ENCODE data around the gene FOXO6.

- TF ChIP-seq EZH2 (conservative IDR thresholded peaks at IDR 0.05; ENCODE audit: low read depth, low read length) = no peak
- no peak for TF ChIP-seq POLR2AphosphoS5 (IDR thresholded peaks at IDR 0.05; ENCODE audit: low read depth, low read length)
- TF ChIP-seq MYC (CRISPR knock-in tag; IDR thresholded peaks at IDR 0.05; ENCODE audit: borderline replicate concordance) = no peak
- no peak for TF ChIP-seq ZSCAN20 (CRISPR knock-in tag; IDR thresholded peaks at IDR 0.05; ENCODE audit: borderline replicate concordance)
These were observed 58.5 kb downstream of the FOXO6 start for GRCh38 chr1:41419584-41420295.

Data from HepG2 (cell line).